ENCODE measurements around the gene PANK4. TPM values are rescaled to one million over a fixed set of nuclear protein-coding genes. Genes with fewer than 3 reads are reported as not detected.

Gene PANK4
- total RNA-seq, 1 donor from 2014 or later, result 42.5 TPM

DNA sequence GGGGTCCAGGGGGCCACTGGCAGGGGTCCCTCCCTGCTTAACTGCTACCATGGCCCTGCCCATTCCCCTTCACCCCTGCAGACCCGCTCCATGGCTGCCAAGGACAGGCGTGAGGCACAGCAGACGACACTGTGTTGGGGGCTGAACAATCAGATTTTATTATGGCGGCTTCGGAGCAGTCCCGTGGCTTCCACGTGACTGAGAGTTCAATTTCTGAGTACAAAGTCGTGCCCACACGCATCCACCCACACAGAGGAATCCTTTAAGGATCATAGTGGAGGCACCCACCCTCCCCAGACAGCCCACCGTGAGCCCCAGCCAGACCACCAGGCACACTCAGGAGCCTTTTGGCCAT lies 2.2 kb upstream of the PANK4 start:
- Mint-ChIP-seq H3K4me3 (ENCODE audit: low read depth) (no peak overlapping the region), H3K27me3 (peaks cover 31% of the 10 kb centered on the region), H3K36me3 (ENCODE audit: insufficient read depth) (no peaks in the 10 kb centered on the region), H3K9me3 (ENCODE audit: low read depth) (no peaks in the 10 kb centered on the region), H3K27ac (no peak overlapping the region), H3K4me1 (ENCODE audit: low read depth) (peaks cover 15% of the 10 kb centered on the region)
- TF ChIP-seq, protein P1, sequence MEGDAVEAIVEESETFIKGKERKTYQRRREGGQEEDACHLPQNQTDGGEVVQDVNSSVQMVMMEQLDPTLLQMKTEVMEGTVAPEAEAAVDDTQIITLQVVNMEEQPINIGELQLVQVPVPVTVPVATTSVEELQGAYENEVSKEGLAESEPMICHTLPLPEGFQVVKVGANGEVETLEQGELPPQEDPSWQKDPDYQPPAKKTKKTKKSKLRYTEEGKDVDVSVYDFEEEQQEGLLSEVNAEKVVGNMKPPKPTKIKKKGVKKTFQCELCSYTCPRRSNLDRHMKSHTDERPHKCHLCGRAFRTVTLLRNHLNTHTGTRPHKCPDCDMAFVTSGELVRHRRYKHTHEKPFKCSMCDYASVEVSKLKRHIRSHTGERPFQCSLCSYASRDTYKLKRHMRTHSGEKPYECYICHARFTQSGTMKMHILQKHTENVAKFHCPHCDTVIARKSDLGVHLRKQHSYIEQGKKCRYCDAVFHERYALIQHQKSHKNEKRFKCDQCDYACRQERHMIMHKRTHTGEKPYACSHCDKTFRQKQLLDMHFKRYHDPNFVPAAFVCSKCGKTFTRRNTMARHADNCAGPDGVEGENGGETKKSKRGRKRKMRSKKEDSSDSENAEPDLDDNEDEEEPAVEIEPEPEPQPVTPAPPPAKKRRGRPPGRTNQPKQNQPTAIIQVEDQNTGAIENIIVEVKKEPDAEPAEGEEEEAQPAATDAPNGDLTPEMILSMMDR (IDR thresholded peaks at IDR 0.05; ENCODE audit: unreplicated experiment), result no peak
- DNase-seq (ENCODE audit: low spot score, unreplicated experiment), result no peak

GRCh38 chr1:2528016-2528415 lies 1.6 kb upstream of the PANK4 start:
- H3K27ac Mint-ChIP-seq, result no peak overlapping the region
- TF ChIP-seq, protein P1 (IDR thresholded peaks at IDR 0.05; ENCODE audit: unreplicated experiment), result no peak
- H3K36me3 Mint-ChIP-seq (ENCODE audit: insufficient read depth), result no peaks in the 10 kb centered on the region
- H3K4me1 Mint-ChIP-seq (ENCODE audit: low read depth), result peaks cover 15% of the 10 kb centered on the region
- H3K4me3 Mint-ChIP-seq (ENCODE audit: low read depth), result no peak overlapping the region
- H3K9me3 Mint-ChIP-seq (ENCODE audit: low read depth), result no peaks in the 10 kb centered on the region
- DNase-seq (ENCODE audit: low spot score, unreplicated experiment), result no peak
- peaks cover 26% of the 10 kb centered on the region for H3K27me3 Mint-ChIP-seq

GRCh38 chr1:2527556-2527860 lies 1.1 kb upstream of the PANK4 start:
- TF ChIP-seq, protein P1 (IDR thresholded peaks at IDR 0.05; ENCODE audit: unreplicated experiment), result no peak
- Mint-ChIP-seq H3K36me3 (ENCODE audit: insufficient read depth) (no peaks in the 10 kb centered on the region), H3K9me3 (ENCODE audit: low read depth) (no peaks in the 10 kb centered on the region), H3K27ac (no peak overlapping the region), H3K4me1 (ENCODE audit: low read depth) (peaks cover 15% of the 10 kb centered on the region), H3K4me3 (ENCODE audit: low read depth) (no peak overlapping the region), H3K27me3 (peaks cover 24% of the 10 kb centered on the region)
- DNase-seq (ENCODE audit: low spot score, unreplicated experiment), result no peak

DNA sequence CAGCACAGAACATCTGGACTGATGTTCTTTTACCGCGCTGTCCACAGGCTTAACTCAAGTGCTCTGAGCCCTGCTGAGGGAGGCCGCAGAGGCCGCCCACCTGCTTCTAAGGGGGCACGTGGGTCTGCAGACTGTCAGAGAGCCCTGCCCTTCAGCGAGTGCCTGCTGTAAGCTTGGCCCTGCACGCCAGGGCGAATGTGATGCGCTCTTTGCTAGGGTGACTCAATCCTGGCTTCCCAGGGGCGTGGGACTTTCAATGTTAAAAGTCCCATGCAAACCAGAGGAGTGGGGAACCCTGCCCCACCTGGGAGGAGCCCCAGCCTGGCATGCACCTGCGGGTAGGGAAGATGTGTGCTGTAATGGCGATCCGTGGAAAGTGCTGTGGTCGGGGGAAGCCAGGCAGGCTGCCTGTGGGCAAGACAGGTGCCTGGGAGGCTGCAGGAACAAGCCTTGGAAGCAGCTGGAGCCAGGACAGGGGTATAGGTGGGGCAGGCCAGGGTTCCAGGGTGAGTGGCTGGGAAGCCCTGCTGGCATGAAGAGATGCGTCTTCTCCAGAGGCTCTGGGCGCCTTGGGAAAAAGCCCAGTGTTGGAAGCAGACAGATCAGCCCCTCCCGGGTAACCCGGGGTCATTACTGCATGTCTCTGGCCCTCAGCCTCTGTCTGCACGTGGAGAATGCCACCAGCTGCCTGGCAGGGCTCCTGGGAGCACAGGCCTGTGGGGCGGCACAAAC lies 594 bp upstream of the PANK4 start:
- no peak for DNase-seq (ENCODE audit: low spot score, unreplicated experiment)
- TF ChIP-seq, protein P1 (IDR thresholded peaks at IDR 0.05; ENCODE audit: unreplicated experiment), result no peak
- H3K4me3 Mint-ChIP-seq (ENCODE audit: low read depth), result peak overlapping the region; percentile 33
- no peaks in the 10 kb centered on the region for H3K36me3 Mint-ChIP-seq (ENCODE audit: insufficient read depth)
- no peaks in the 10 kb centered on the region for H3K9me3 Mint-ChIP-seq (ENCODE audit: low read depth)
- no peak overlapping the region for H3K27ac Mint-ChIP-seq
- H3K4me1 Mint-ChIP-seq (ENCODE audit: low read depth), result peaks cover 15% of the 10 kb centered on the region
- peaks cover 22% of the 10 kb centered on the region for H3K27me3 Mint-ChIP-seq

DNA sequence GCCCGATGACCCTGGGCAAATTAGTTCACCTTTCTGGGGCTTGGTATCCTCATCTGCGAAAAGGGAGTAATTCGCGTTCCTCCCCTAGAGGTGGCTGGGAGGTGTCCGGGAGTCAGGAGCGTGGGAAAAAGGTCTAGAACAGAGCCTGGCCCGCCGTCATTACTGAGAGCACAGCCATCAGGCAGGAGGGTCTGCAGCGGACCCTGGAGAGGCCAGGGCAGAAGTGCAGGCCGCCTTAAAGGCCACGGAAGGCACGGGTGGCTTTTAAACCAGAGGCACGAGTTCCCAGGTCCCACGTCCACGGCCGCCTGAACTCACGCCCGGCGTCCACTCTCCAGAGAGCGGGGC lies 850 bp downstream of the PANK4 start:
- H3K27ac Mint-ChIP-seq, result peak overlapping the region; percentile 78
- no peak for DNase-seq (ENCODE audit: low spot score, unreplicated experiment)
- H3K36me3 Mint-ChIP-seq (ENCODE audit: insufficient read depth), result peaks cover 1% of the 10 kb centered on the region
- peaks cover 15% of the 10 kb centered on the region for H3K4me1 Mint-ChIP-seq (ENCODE audit: low read depth)
- peaks cover 14% of the 10 kb centered on the region for H3K27me3 Mint-ChIP-seq
- no peaks in the 10 kb centered on the region for H3K9me3 Mint-ChIP-seq (ENCODE audit: low read depth)
- peak overlapping the region; percentile 94 for H3K4me3 Mint-ChIP-seq (ENCODE audit: low read depth)
- TF ChIP-seq, protein P1 (IDR thresholded peaks at IDR 0.05; ENCODE audit: unreplicated experiment), result no peak

Data from progenitor cell of endocrine pancreas (in vitro differentiated cells).